Measurements from ENCODE around the gene DDR2.

- no peak for TF ChIP-seq MXI1 (IDR thresholded peaks at IDR 0.05; ENCODE audit: low read depth, low read length)
- TF ChIP-seq, protein P1, sequence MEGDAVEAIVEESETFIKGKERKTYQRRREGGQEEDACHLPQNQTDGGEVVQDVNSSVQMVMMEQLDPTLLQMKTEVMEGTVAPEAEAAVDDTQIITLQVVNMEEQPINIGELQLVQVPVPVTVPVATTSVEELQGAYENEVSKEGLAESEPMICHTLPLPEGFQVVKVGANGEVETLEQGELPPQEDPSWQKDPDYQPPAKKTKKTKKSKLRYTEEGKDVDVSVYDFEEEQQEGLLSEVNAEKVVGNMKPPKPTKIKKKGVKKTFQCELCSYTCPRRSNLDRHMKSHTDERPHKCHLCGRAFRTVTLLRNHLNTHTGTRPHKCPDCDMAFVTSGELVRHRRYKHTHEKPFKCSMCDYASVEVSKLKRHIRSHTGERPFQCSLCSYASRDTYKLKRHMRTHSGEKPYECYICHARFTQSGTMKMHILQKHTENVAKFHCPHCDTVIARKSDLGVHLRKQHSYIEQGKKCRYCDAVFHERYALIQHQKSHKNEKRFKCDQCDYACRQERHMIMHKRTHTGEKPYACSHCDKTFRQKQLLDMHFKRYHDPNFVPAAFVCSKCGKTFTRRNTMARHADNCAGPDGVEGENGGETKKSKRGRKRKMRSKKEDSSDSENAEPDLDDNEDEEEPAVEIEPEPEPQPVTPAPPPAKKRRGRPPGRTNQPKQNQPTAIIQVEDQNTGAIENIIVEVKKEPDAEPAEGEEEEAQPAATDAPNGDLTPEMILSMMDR (IDR thresholded peaks at IDR 0.05), result no peak
Observed at GRCh38 chr1:162703708-162704107, 71.4 kb downstream of the DDR2 start.
